NCI-H128 (cell line): ENCODE measurements around the gene HSF4.
"Not testable (repeated sequence)": the region's sequence is repeated elsewhere in the genome, so short reads cannot be mapped to it uniquely, and the experiment has no call there.

Experiments
- DNase-seq: peaks from one replicate; lab custom pipeline; 2025; ENCODE audit not compliant: unreplicated experiment; lab: John Stamatoyannopoulos, UW

Gene HSF4

GRCh38 chr16:67164599-67165061, at the start of gene HSF4:
TSS of gene HSF4 (plus strand) at chr16:67164745. CDS start at chr16:67164812, 67 bp downstream.
- no peak for DNase-seq

- DNase-seq: no peak
These were observed 49.8 kb upstream of the HSF4 start for GRCh38 chr16:67114793-67115192.

- DNase-seq: no peak
These were observed 48.9 kb upstream of the HSF4 start for GRCh38 chr16:67115639-67116038.

GRCh38 chr16:67116388-67117311, 47.9 kb upstream of the HSF4 start:
- no peak for DNase-seq

GRCh38 chr16:67117716-67118115, 46.8 kb upstream of the HSF4 start:
- DNase-seq: no peak

GRCh38 chr16:67120025-67120424, 44.5 kb upstream of the HSF4 start:
- no peak for DNase-seq

GRCh38 chr16:67122799-67123198, 41.7 kb upstream of the HSF4 start:
- not testable (repeated sequence) for DNase-seq

GRCh38 chr16:67128417-67128816, 36.1 kb upstream of the HSF4 start:
- DNase-seq: no peak

- DNase-seq: no peak
These were observed 35.7 kb upstream of the HSF4 start for GRCh38 chr16:67128887-67129286.

GRCh38 chr16:67129422-67129821, 35.1 kb upstream of the HSF4 start:
- DNase-seq: no peak

GRCh38 chr16:67137605-67138004, 26.9 kb upstream of the HSF4 start:
- DNase-seq: no peak

GRCh38 chr16:67141391-67141790, 23.2 kb upstream of the HSF4 start:
- no peak for DNase-seq

GRCh38 chr16:67142342-67142741, 22.2 kb upstream of the HSF4 start:
- no peak for DNase-seq

GRCh38 chr16:67144943-67145342, 19.6 kb upstream of the HSF4 start:
- no peak for DNase-seq

- no peak for DNase-seq
These were observed 18.8 kb upstream of the HSF4 start for GRCh38 chr16:67145746-67146145.

GRCh38 chr16:67146523-67147357, 17.8 kb upstream of the HSF4 start:
- DNase-seq: no peak

GRCh38 chr16:67147437-67148140, 17.0 kb upstream of the HSF4 start:
- DNase-seq: no peak

GRCh38 chr16:67148221-67148620, 16.3 kb upstream of the HSF4 start:
- DNase-seq: no peak

- no peak for DNase-seq
These were observed 15.8 kb upstream of the HSF4 start for GRCh38 chr16:67148656-67149275.

- DNase-seq: no peak
These were observed 15.1 kb upstream of the HSF4 start for GRCh38 chr16:67149276-67150046.
